WTC11 (cell line): ENCODE results near the gene CDYL. TPM values are rescaled to one million over a fixed set of nuclear protein-coding genes. Genes with fewer than 3 reads are reported as not detected.

Source experiments
- ATAC-seq: fragments of 200-7000 bp; cut with Tn5 transposase; 2 replicates; pipeline ENCODE4 v1.10.0; 2021; ENCODE audit warnings: mild to moderate bottlenecking, moderate library complexity
- CTCF ChIA-PET: fragments of 300-600 bp; sonication (Branson Sonifier 250); formaldehyde crosslinking; loops from one replicate; lab custom pipeline; 2021; ENCODE audit warnings: antibody characterized with exemption; lab: Charles Lee
- POLR2A ChIA-PET: fragments of 350-600 bp; sonication (Branson Sonifier 250); formaldehyde crosslinking; loops from one replicate; lab custom pipeline; 2021; ENCODE audit warnings: antibody characterized with exemption; lab: Charles Lee
- DNase-seq: peaks from one replicate; pipeline ENCODE4 v3.0.0; 2021; ENCODE audit warnings: low spot score
- H3K27ac Mint-ChIP-seq: 2 replicates; pipeline ENCODE4 v1.8.0; 2021; ENCODE audit warnings: mixed read lengths
- H3K27me3 Mint-ChIP-seq: 2 replicates; pipeline ENCODE4 v1.8.0; 2021; ENCODE audit warnings: low read depth, mild to moderate bottlenecking, moderate library complexity, mixed read lengths
- H3K36me3 Mint-ChIP-seq: 2 replicates; pipeline ENCODE4 v1.8.0; 2021; ENCODE audit warnings: mixed read lengths
- H3K4me1 Mint-ChIP-seq: 2 replicates; pipeline ENCODE4 v1.8.0; 2022; ENCODE audit warnings: mixed read lengths
- H3K4me3 Mint-ChIP-seq: 2 replicates; pipeline ENCODE4 v1.8.0; 2021; ENCODE audit warnings: mild to moderate bottlenecking, moderate library complexity, mixed read lengths
- H3K9me3 Mint-ChIP-seq: 2 replicates; pipeline ENCODE4 v1.8.0; 2021; ENCODE audit warnings: mixed read lengths
- CBFB ChIP-seq: sonication (generic); formaldehyde crosslinking; IDR thresholded peaks from 2 replicates; pipeline ENCODE4 v1.8.1; 2022; ENCODE audit warnings: mild to moderate bottlenecking, low read depth, missing genetic modification reagents
- ERG ChIP-seq: fragments of 250-450 bp; sonication (Bioruptor Pico); IDR thresholded peaks from 2 replicates; pipeline ENCODE4 v1.8.0; 2021; ENCODE audit warnings: mild to moderate bottlenecking
- ETV6 ChIP-seq: sonication (generic); formaldehyde crosslinking; IDR thresholded peaks from 2 replicates; pipeline ENCODE4 v1.8.1; 2022; ENCODE audit warnings: mild to moderate bottlenecking, missing genetic modification reagents
- FOXJ3 ChIP-seq: sonication (generic); formaldehyde crosslinking; IDR thresholded peaks from 2 replicates; pipeline ENCODE4 v1.9.0; 2021; ENCODE audit warnings: missing genetic modification reagents, mild to moderate bottlenecking, borderline replicate concordance
- FOXP1 ChIP-seq: sonication (generic); formaldehyde crosslinking; IDR thresholded peaks from 2 replicates; pipeline ENCODE4 v1.8.0; 2022; ENCODE audit warnings: missing genetic modification reagents, mild to moderate bottlenecking, moderate library complexity, borderline replicate concordance
- JAZF1 ChIP-seq: fragments of 250-450 bp; sonication (Bioruptor Pico); IDR thresholded peaks from 2 replicates; pipeline ENCODE4 v1.9.0; 2021; ENCODE audit warnings: moderate library complexity, mild to moderate bottlenecking, inconsistent platforms
- KAT7 ChIP-seq: sonication (generic); formaldehyde crosslinking; IDR thresholded peaks from 2 replicates; pipeline ENCODE4 v1.8.1; 2023; ENCODE audit warnings: missing genetic modification reagents, mild to moderate bottlenecking, borderline replicate concordance
- NFE2L1 ChIP-seq: sonication (generic); formaldehyde crosslinking; IDR thresholded peaks from 2 replicates; pipeline ENCODE4 v1.8.1; 2023; ENCODE audit warnings: missing genetic modification reagents
- PREB ChIP-seq: sonication (generic); formaldehyde crosslinking; IDR thresholded peaks from 2 replicates; pipeline ENCODE4 v1.8.1; 2022; ENCODE audit warnings: mild to moderate bottlenecking, missing genetic modification reagents, moderate library complexity, borderline replicate concordance
- RORB ChIP-seq: fragments of 250-450 bp; sonication (Bioruptor Pico); IDR thresholded peaks from 2 replicates; pipeline ENCODE4 v1.9.0; 2021; ENCODE audit warnings: mild to moderate bottlenecking
- SMAD4 ChIP-seq: sonication (generic); formaldehyde crosslinking; IDR thresholded peaks from 2 replicates; pipeline ENCODE4 v1.8.0; 2022; ENCODE audit warnings: mild to moderate bottlenecking, missing genetic modification reagents
- STAT6 ChIP-seq: sonication (generic); formaldehyde crosslinking; conservative IDR thresholded peaks from 2 replicates; pipeline ENCODE4 v1.8.1; 2023; ENCODE audit warnings: mild to moderate bottlenecking, low read depth, missing genetic modification reagents, moderate library complexity
- ZBTB21 ChIP-seq: sonication (generic); formaldehyde crosslinking; IDR thresholded peaks from 2 replicates; pipeline ENCODE4 v1.8.1; 2023; ENCODE audit warnings: mild to moderate bottlenecking, missing genetic modification reagents, borderline replicate concordance
- ZBTB43 ChIP-seq: sonication (generic); formaldehyde crosslinking; IDR thresholded peaks from 2 replicates; pipeline ENCODE4 v1.8.1; 2023; ENCODE audit warnings: mild to moderate bottlenecking, missing genetic modification reagents
- ZMAT4 ChIP-seq: fragments of 250-450 bp; sonication (Bioruptor Pico); IDR thresholded peaks from 2 replicates; pipeline ENCODE4 v1.9.0; 2021; ENCODE audit warnings: mild to moderate bottlenecking
- ZNF232 ChIP-seq: sonication (generic); formaldehyde crosslinking; IDR thresholded peaks from 2 replicates; pipeline ENCODE4 v1.8.0; 2022; ENCODE audit warnings: mild to moderate bottlenecking, missing genetic modification reagents
- total RNA-seq: library from RNA; stranded (reverse); gene quantifications from 3 replicates; pipeline ENCODE4 v1.2.3, GENCODE V29; 2021
- TF ChIP-seq, protein P1 (sequence below): fragments of 250-450 bp; sonication (Bioruptor Pico); IDR thresholded peaks from 2 replicates; pipeline ENCODE4 v1.9.0; 2021; ENCODE audit warnings: moderate library complexity, mild to moderate bottlenecking, inconsistent platforms, borderline replicate concordance
- TF ChIP-seq, protein P2 (sequence below): fragments of 250-450 bp; sonication (Bioruptor Pico); conservative IDR thresholded peaks from 2 replicates; pipeline ENCODE4 v1.9.0; 2021; ENCODE audit warnings: mild to moderate bottlenecking

Gene CDYL
- total RNA-seq, 1 experiment from 2014 or later = 92.0 TPM

DNA sequence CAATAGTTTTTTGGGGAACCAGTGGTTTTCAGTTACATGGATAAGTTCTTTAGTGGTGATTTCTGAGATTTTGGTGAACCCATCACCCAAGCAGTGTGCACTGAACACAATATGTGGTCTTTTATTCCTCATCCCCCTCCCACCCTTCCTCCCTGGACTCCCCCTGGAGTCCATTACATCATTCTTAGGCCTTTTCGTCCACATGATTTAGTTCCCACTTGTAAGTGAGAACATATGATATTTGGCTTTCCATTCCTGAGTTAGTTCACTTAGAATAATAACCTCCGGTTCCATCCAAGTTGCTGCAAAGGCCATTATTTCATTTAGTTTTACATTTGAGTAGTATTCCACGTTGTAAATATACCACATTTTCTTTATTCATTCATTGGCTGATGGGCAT is 199.3 kb downstream of the CDYL start (continued):
- no peak for TF ChIP-seq STAT6 (CRISPR knock-in tag)
- TF ChIP-seq, protein P1, sequence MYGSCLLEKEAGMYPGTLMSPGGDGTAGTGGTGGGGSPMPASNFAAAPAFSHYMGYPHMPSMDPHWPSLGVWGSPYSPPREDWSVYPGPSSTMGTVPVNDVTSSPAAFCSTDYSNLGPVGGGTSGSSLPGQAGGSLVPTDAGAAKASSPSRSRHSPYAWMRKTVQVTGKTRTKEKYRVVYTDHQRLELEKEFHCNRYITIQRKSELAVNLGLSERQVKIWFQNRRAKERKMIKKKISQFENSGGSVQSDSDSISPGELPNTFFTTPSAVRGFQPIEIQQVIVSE (CRISPR knock-in tag) = no peak
- no peak for TF ChIP-seq FOXJ3 (CRISPR knock-in tag)
- TF ChIP-seq ZBTB21 (CRISPR knock-in tag) = no peak

- Mint-ChIP-seq H3K27me3 (no peaks in the 10 kb centered on the region), H3K4me3 (no peak overlapping the region), H3K4me1 (peaks cover 20% of the 10 kb centered on the region), H3K9me3 (peaks cover 25% of the 10 kb centered on the region)
- no peak for DNase-seq
- POLR2A ChIA-PET = no interaction called here
- ATAC-seq = no peak
- TF ChIP-seq JAZF1 (CRISPR knock-in tag) (no peak), ERG (no peak), FOXP1 (CRISPR knock-in tag) (no peak), PREB (CRISPR knock-in tag) (no peak), RORB (CRISPR knock-in tag) (no peak), ZMAT4 (CRISPR knock-in tag) (no peak), ZBTB43 (CRISPR knock-in tag) (no peak), NFE2L1 (no peak)
- TF ChIP-seq, all 79 proteins: peak for 0
- H3K27ac Mint-ChIP-seq = no peak overlapping the region
- H3K36me3 Mint-ChIP-seq = peaks cover 12% of the 10 kb centered on the region
- CTCF ChIA-PET = no interaction called here
Measured at GRCh38 chr6:4977468-4977867, 201.3 kb downstream of the CDYL start.

DNA sequence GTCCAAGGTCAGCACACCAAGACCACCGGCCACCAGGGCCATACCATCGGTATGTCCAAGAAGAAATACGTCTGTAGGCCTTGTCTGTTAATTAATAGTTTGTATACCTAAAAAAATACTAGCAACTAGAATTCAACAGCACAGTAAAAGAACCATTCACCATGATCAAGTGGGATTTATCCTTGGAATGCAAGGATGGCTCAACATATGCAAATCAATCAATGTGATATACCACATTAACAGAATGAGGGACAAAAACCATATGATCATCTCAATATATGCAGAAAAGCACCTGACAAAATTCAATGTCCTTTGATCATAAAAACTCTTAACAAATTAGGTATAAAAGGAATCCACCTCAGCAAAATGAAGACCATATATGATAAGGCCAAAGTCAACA is 203.2 kb downstream of the CDYL start:
- no peaks in the 10 kb centered on the region for H3K27me3 Mint-ChIP-seq
- H3K36me3 Mint-ChIP-seq = peaks cover 12% of the 10 kb centered on the region
- peaks cover 10% of the 10 kb centered on the region for H3K4me1 Mint-ChIP-seq
- no peak overlapping the region for H3K27ac Mint-ChIP-seq
- CTCF ChIA-PET = interaction anchor here (1.1 kb wide), 1 partner anchor 51 kb away, joined by 4 read pairs; no protein-coding TSS in a partner anchor
- H3K4me3 Mint-ChIP-seq = no peak overlapping the region
- POLR2A ChIA-PET = no interaction called here
- H3K9me3 Mint-ChIP-seq = peaks cover 25% of the 10 kb centered on the region
- DNase-seq = no peak
- TF ChIP-seq, protein P2, sequence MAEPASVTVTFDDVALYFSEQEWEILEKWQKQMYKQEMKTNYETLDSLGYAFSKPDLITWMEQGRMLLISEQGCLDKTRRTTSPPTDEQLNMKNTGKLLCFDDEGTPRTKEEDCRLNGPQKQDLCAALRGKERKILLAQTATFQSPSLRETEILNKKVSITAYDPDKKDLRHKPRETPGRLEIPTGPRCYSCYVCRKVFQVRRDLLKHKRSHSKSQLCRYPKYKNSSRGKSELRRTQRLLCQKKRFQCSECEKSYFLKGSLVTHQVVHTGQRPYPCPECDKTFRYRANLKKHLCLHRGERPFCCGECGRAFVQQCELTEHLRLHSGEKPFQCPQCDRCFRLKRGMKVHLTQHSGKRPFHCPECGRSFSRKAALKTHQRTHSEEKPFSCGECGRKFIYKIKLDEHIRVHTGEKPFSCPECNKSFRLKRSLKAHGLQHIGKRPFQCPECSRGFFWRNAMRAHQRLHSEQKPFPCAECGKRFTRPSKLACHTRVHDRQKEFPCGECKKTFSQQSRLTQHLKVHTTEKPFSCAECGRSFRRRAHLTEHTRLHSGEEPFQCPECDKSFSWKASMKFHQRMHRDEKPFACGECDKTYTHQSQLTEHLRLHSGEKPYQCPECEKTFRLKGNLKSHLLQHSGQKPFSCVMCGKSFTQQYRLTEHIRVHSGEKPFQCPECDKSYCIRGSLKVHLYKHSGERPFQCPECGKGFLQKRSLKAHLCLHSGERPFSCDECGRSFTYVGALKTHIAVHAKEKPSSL (CRISPR knock-in tag) = no peak
- TF ChIP-seq KAT7 (CRISPR knock-in tag) (no peak), CBFB (no peak), ZNF232 (CRISPR knock-in tag) (no peak), SMAD4 (CRISPR knock-in tag) (no peak), ETV6 (CRISPR knock-in tag) (no peak)
- no peak for ATAC-seq
